ENCODE measurements around the gene ILK.

Gene ILK

DNA sequence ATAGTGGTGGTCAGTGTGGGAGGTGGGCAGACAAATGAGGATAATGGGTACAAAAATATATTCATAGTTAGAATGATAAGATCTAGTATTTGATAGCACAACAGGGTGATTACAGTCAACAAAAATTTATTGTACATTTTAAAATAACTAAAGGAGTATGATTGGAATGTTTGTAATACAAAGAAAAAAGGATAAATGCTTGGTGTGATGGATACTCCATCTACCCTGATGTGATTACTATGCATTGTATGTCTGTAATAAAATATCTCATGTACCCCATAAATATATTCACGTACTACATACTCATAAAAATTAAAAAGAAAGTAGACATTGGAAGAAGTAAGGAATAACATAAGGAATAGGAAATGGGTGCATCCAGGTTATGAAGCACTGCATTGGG, 15.6 kb upstream of the ILK start:
- CTCF ChIA-PET = interaction anchor here (1.0 to 1.4 kb wide), 3 partner anchors 8 to 98 kb away, joined by 3 to 10 read pairs (median 3); no protein-coding TSS in a partner anchor
- DNase-seq (ENCODE audit: extremely low spot score) = no peak
- TF ChIP-seq, protein P1, sequence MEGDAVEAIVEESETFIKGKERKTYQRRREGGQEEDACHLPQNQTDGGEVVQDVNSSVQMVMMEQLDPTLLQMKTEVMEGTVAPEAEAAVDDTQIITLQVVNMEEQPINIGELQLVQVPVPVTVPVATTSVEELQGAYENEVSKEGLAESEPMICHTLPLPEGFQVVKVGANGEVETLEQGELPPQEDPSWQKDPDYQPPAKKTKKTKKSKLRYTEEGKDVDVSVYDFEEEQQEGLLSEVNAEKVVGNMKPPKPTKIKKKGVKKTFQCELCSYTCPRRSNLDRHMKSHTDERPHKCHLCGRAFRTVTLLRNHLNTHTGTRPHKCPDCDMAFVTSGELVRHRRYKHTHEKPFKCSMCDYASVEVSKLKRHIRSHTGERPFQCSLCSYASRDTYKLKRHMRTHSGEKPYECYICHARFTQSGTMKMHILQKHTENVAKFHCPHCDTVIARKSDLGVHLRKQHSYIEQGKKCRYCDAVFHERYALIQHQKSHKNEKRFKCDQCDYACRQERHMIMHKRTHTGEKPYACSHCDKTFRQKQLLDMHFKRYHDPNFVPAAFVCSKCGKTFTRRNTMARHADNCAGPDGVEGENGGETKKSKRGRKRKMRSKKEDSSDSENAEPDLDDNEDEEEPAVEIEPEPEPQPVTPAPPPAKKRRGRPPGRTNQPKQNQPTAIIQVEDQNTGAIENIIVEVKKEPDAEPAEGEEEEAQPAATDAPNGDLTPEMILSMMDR (IDR thresholded peaks at IDR 0.05; ENCODE audit: control extremely low read depth, extremely low read depth, low read depth, missing control alignments) = no peak
- POLR2A ChIA-PET = no interaction called here

DNA sequence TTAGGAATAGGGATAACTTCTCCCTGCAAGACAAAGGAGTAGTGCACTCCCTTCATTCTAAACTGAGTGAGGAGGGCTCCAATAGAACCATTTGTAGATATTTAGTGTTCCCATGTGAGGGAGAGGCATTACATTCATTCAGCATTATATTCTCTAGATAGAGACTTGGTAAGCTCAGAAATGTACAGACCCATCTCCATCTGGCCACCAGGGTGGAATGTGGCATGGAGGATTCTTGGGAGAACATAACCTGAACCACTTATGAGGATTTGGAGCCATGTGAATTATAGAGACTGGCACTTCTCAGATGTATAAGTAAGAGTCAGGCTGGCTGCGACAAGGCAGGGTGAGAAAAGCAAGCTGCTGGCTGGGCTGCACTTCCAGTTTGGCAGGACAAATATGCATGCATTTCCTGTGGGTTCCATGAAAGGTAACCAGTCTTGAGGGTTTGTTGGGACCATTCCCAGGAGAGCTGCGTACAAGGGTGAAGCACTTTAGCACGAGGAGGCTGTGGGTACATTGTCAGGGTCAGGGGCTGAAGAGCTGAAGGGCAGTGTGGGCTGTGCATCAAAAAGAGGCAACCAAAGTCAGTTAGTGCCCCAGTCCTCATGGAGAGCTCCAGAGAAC, 9.3 kb upstream of the ILK start:
- TF ChIP-seq, protein P1 (IDR thresholded peaks at IDR 0.05; ENCODE audit: control extremely low read depth, extremely low read depth, low read depth, missing control alignments) = no peak
- POLR2A ChIA-PET = interaction anchor here (0.7 kb wide), 1 partner anchor 204 kb away, joined by 3 read pairs; the partner anchor contains the start of gene SMPD1
- CTCF ChIA-PET = interaction anchor here (0.8 to 4.3 kb wide), 8 partner anchors 10 to 215 kb away, joined by 3 to 15 read pairs (median 4); partner anchors contain the start of genes ILK and TAF10
- DNase-seq (ENCODE audit: extremely low spot score) = no peak

GRCh38 chr11:6596239-6596877, 7.2 kb upstream of the ILK start:
- ChIA-PET CTCF (interaction anchor here (0.9 to 4.3 kb wide), 8 partner anchors 9 to 218 kb away, joined by 3 to 15 read pairs (median 4); partner anchors contain the start of gene TAF10), POLR2A (interaction anchor here (0.6 kb wide), 1 partner anchor 115 kb away, joined by 3 read pairs; the partner anchor contains the start of genes ARFIP2 and TIMM10B)
- TF ChIP-seq, protein P1 (IDR thresholded peaks at IDR 0.05; ENCODE audit: control extremely low read depth, extremely low read depth, low read depth, missing control alignments) = no peak
- DNase-seq (ENCODE audit: extremely low spot score) = no peak

DNA sequence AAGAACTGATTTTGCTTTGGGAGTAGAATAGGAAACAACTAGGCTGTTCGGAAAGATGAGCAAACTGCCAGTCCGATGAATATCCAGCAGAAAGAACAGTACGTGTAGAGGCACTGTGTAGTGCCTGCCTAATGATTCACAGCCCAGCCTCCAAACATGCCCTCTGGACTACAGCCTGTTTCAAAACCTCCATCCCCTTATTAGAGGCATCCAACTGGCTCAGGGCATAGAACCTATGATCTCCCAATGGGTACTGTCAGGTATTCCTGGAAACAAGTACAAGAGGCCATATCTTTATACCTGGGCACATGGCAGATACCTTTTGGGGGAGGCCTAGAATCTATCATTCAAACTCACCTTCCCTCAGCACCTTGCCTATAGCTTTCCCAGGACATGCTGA, 5.0 kb upstream of the ILK start:
- TF ChIP-seq, protein P1 (IDR thresholded peaks at IDR 0.05; ENCODE audit: control extremely low read depth, extremely low read depth, low read depth, missing control alignments) = no peak
- POLR2A ChIA-PET = no interaction called here
- CTCF ChIA-PET = interaction anchor here (0.7 to 1.6 kb wide), 7 partner anchors 14 to 214 kb away, joined by 3 to 6 read pairs (median 3); partner anchors contain the start of genes MRPL17 and TAF10
- no peak for DNase-seq (ENCODE audit: extremely low spot score)

GRCh38 chr11:6599449-6599848, 4.1 kb upstream of the ILK start:
- TF ChIP-seq, protein P1 (IDR thresholded peaks at IDR 0.05; ENCODE audit: control extremely low read depth, extremely low read depth, low read depth, missing control alignments) = no peak
- CTCF ChIA-PET = interaction anchor here (0.9 to 1.6 kb wide), 8 partner anchors 9 to 213 kb away, joined by 3 to 6 read pairs (median 3); partner anchors contain the start of genes MRPL17 and TAF10
- no peak for DNase-seq (ENCODE audit: extremely low spot score)
- POLR2A ChIA-PET = no interaction called here

DNA sequence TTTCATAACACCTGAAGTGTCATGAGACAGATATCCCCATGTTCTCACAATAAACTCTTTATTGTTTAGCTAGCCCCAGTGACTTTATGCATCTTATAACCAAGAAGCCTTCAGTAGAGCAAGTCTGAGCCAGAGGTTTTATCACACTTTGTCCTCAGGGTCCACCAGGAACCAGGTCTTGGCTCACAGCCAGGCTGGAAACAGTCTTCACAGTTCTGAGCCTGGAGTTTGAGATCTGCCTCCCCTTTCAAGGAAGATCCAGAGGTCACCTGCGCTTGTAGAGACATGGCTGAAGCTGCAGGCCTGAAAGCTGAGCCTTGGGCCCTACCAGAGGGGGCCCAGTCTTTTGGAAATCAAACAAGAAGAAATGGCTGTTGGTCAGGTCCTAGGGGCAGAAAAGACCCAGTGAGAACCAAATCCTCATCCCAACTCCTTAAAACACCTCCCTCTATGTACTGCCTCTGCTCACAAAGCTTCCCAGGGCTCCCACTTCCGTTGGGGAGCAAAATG, 3.6 kb upstream of the ILK start:
- ChIA-PET POLR2A (no interaction called here), CTCF (interaction anchor here (1.2 to 1.6 kb wide), 4 partner anchors 10 to 213 kb away, joined by 3 to 4 read pairs (median 3); partner anchors contain the start of gene TAF10)
- TF ChIP-seq, protein P1 (IDR thresholded peaks at IDR 0.05; ENCODE audit: control extremely low read depth, extremely low read depth, low read depth, missing control alignments) = no peak
- DNase-seq (ENCODE audit: extremely low spot score) = no peak
